Ramos (cell line): ENCODE measurements around the gene ELL2.

Experiments used
- in situ Hi-C: fragments of 300-500 bp; cut with MboI; formaldehyde crosslinking; loops from one replicate; pipeline ENCODE4 v1.14.3; 2022; ENCODE audit warnings: low sequenced_read_pairs; ENCODE audit not compliant: unreplicated experiment

The ELL2 gene

DNA sequence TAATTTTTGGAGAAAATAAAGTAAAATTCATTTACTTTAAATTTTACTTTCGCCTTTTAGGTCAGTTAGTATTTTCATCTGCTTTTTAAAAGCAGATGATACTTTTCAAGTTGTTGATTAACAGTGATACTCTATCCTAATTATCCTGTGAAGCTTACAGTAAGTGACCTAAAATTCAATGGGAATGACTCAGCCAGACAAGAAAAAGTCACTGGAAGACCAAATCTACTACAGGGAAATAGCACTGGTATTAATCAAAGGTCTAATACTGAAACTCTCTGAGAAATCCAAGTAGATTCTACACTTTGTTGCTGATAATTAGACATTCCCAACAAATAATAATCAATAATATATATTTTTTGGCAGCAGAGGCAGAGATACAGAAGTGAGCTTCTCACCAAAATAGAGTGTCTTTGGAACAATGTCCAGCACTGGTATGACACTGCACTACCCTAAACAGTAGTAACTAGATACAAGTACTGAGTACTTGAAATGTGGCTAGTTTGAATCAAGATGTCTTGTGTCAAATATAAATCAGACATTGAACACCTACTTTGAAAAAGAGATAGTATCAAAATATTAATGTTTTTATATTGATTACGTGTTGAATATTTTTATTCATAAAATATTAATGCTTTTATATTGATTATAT is 22.8 kb upstream of the ELL2 start:
- in situ Hi-C loops, result no loop called here

DNA sequence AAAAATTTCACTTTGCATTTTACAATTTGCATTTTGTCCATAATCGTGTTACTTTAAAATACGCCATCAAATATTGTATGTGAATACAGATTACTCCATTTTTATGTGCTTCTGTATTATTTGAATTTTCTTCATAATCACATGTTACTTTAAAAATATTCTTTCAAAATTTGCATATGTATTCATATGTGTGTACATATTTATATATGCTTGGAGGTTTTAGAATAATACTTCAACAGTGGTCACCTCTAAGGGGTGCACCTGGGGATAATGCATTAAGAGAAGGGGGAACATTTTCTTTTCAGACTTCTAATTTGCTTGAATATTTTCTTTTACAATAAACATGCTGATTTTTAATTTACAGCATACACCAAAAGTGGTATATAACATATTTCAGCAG is 21.9 kb upstream of the ELL2 start:
- in situ Hi-C loops, result no loop called here

DNA sequence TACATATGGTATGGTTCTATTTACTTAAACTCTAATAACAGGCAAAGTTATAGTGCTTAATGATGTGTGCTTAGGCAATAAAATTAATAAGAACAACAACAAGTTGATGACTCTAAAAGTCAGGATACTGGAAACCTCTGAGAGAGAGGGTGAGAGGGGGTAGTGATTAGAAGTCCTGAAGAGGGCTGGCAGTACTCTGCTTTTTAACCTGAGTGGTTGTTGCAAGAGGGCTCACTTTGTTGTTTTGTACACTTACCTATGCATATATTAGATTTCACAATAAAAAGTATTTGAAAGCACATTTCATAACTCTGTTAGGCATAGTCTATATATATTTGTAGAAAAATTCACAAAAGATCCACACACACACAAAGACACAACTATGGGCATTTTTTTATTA is 21.4 kb upstream of the ELL2 start:
- in situ Hi-C loops, result no loop called here

DNA sequence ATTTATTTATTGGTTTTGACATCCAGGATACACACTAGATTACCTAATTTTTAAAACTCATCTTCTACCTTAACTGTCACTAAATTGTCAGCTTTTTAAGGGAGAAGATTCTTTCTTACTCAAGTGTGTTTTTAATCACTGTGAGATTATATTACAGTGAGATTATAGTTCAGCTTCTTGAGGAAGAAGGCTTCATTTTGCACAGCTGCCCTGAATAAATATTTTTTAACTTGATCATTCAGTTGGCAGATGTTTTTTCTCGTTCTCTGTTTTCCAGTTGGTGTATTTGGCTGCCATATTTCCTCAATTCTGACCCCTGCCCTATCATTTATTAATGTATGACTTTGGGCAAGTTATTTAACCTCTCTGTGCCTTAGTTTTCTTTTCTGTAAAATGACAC is 15.0 kb upstream of the ELL2 start:
- in situ Hi-C loops, result no loop called here

DNA sequence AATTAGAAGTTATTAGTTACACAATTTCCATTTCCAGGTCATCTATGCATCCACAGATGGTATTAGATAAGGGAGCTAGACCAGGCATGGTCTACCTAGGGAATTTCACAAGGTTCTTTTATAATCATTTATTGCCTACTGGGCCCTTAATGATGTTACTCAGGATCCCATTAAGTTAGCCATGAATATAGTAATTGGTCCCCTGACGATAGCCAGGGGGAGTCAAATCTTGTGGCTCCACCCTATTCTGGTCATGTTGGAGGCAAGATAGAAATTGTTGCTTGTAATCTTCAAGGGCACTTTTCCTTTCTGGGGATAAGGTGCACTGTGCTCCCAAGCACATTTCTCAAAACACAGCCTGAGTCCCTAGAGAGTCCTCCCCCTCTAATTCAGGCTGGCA is 14.1 kb upstream of the ELL2 start:
- in situ Hi-C loops, result no loop called here

DNA sequence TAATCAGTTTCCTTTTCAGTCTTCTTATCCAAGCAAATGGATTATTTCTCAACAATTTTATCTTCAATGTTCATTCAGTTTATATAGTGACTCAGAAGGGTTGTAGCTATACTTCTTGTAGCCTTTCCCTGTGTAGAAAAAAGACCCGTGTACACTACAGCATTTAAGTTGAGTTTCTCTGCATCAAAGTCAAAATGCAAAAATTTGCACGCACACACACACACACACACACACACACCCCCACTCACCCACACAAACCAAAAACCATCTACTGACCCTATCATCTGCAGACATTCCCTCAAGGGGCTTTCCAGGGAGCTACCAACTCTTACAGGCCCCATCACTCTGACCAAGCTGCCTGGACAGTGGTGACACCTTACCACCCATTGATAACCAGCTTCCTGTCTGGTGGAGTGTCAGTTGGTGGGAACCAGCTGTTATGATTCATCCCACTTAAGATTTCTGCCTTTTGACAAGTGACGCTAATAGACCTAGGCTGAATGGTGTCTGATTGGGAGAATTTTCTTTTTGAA is 12.2 kb upstream of the ELL2 start:
- in situ Hi-C loops, result no loop called here

DNA sequence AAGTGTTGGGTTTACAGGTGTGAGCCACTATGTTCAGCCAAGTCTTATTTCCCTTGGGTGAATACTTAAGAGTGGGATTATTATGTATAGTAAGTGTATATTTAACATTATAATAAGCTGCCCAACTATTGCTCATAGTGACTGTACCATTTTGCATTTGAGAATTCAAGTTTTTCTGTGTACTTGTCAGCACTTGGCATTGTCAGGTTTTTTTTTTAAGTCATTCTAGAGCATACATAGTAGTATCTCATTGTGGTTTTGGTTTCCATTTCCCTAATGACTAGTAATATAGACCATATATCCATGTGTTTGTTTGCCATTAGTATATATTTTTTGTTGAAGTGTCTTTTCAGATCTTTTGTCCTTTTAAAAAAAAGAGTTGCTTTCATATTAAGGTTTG is 10.5 kb upstream of the ELL2 start:
- in situ Hi-C loops, result no loop called here

DNA sequence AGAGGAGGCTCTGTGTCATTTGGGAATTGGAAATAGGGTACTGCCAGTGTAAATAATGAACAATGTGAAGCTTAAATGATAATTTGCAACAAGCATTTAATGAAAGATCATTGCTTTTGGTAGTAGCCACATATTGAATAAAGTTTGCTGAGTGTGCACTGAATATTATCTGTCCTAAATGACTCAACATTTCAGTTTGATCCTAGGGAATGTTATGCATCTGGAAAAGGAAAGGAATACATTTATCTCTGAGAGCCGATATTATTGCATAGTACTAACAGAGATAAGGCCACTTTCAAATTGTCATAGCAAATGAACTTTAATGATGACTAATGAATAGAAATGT is 8.7 kb upstream of the ELL2 start:
- in situ Hi-C loops, result no loop called here

DNA sequence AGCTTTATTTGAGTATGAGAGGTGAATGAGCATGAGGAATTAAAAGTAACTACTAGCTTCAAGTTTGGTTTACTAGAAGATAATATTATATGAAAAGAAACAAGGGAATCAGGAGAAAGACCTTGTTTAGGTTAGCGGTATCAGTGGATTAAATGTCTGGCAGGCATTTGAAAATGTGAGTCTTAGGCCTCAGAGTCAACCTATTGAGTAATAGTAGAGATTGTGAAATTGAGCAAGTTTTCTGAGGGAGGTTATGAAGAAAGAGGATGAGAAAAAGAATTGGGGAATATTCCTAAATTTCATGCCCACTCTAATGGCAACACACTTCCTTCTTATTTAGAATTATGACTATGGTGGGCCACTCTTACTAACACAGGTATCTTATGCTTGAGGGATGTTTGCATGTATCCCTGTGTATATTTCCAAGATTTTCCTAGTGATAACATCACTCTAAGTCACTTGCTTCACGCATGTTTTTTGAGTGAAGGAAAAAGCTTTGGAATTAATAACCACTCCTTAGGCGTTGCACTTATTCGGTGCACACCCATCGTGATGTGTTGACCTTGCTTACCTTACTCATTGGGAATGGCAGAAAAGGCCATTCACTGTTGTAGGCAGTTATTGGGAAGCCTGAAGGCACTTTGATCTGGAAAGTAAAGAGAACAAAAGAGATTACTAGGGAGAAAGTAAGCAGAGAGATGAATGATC is 8.2 kb upstream of the ELL2 start:
- in situ Hi-C loops, result no loop called here

DNA sequence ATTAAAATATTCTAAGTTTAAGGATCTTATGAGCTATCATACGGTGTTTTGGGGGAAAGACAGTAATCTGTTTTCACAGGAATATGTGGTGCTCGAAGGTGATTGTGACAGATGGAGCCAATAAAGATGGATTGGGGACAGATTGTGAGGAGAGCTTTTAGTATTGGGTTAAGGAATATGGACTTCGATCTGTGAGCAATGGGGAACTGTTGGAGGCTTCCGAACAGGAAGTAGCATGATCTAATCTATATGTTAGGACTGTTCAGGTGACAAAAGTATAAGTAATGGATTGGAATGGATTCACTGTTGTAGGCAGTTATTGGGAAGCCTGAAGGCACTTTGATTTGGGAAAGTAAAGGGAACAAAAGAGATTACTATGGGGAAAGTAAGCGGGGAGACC is 7.4 kb upstream of the ELL2 start:
- in situ Hi-C loops, result no loop called here

DNA sequence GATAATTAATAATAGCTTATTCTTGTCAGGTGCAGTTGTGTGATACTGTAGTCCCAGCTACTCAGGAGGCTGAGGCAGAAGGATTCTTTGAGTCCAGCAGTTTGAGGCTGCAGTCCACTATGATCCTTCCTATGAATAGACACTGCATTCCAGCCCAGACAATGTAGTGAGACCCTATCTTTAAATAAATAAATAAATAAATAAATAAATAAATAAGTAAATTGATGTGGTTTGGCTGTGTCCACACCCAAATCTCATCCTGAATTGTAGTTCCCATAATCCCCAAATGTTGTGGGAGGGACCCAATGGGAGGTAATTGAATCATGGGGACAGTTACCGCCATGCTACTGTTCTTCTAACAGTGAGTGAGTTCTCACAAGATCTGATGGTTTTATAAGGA is 5.6 kb upstream of the ELL2 start:
- in situ Hi-C loops, result no loop called here

DNA sequence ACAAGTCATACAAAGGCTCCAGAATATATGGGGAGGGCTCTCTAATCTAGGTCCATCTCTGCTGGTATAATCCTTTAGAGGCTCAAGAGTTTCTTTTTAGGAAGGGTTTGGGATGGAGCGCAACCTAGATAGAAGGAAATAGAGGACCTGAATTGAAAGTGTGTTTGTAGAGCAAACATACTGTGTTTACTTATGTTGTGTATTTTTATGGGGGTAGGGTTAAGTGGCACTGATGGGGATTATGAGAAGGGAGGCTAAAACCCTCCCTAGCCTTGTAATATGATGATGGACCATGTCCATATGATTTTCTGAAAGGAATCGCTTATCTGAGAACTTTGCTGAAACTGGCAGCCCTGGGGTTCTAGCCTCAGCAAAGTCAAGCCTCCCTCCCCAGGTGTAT is 4.4 kb upstream of the ELL2 start:
- in situ Hi-C loops, result no loop called here

DNA sequence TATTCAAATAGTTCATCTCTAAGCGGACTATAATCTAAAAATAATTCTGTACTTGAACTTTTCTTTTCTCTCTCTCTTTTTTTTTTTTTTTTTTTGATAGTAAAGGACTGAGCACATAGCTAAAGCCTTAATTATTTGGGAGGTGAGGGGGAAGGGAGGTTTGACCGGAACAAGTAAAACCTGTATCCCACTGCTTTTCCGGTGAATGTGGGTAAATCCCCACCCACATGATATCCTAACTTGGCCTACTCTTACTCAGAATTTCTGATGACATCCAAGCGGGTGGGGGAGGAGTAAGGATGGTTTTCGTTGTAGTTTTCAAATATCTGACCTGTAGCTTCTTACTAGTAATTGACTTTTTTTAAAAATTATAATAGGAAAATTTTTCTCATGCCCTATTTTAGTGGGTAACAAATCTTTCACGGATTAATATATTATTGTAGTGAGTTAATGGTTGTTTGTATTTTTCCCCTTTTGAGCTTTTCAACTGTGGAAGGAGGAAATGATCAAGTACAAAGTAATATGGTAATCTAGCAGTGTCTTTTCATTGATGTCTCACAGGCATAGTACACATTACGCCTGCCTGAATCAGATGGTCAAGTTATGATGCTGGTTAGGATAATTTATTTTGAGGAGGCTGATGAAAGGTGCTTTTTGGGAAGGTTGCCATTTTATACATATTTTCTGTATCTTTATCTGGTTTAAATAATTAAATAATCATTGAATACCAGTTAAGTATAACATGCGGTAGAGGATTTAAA is 2.2 kb upstream of the ELL2 start:
- in situ Hi-C loops, result no loop called here

DNA sequence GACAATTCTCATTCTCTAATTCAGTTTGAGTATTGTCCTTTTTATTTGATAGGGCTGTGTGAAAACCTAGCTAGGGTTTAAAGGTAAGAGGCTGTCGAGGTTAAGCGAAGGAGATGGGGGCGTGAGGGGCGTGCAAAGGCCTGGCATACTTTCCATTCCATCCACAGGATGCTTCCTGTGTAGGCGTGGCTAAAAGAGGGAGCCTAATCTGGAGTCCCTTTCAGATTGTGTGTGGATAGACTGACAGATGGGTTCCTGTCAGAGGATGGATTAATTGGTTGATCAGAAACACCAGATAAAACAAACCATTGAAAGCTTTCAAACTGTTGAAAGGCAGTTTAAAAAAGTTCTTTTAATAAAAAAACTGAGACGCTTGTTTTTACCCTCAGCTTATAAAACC is 1.1 kb upstream of the ELL2 start:
- in situ Hi-C loops, result no loop called here

DNA sequence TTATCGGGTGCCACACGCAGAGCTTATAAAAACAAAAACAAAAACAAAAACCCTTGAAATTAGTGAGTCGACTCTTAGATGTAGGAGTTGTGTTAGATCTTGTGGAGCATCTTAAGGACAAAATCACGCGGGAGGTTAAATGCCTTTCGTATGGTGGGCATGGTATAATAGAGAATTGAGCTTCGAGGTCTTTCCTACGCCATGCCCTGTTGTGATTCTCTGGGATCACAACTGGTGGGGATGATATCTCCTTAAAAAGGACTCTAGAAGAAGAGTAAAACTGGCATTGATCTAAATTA is 773 bp upstream of the ELL2 start:
- in situ Hi-C loops, result no loop called here

DNA sequence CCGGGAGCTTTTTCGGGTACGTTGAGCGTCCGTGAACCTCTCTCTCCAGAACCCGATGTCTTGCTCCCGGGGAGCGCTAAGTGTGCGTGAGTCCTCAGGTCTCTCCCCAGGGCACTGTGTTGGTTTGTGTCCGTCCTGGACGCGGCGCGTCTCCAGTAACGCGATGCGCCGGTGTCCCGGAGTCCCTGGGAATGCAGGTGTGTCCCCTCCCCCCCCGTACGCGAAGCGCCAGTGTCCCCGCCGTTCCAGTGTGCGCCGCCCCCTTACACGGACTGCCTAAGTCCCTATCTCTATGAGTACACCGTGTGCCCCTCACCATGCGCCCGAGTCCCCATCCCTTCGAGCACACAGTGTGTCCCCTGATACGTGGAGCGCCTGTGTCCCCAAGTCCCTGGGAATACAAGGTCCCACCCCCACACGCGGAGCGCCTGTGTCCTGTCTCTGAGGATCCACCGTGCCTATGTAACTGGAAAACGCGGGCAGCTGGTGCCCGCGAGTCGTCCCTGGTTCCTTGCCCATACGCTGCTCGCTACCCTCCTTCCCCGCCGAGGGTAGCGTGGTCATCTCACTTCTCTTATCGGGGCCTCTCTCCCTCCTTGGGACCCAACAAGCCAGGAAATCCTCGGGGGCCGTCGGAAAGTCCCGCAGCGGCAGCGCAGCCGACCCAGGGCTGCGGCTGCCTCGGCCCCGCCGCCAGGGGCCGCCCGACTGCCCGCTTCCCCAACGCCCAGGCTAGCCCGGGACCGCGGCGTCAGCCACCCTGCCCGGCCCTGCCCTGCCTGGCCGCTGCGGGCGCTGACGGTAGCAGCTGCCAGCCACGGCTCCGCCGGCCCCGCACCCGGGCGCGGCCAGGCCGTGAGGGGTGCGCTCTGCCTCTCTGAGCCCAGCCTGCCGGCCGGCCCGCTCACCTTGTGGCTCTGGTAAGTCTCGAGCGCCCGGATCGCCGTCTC is 709 bp downstream of the ELL2 start:
- in situ Hi-C loops, result no loop called here

DNA sequence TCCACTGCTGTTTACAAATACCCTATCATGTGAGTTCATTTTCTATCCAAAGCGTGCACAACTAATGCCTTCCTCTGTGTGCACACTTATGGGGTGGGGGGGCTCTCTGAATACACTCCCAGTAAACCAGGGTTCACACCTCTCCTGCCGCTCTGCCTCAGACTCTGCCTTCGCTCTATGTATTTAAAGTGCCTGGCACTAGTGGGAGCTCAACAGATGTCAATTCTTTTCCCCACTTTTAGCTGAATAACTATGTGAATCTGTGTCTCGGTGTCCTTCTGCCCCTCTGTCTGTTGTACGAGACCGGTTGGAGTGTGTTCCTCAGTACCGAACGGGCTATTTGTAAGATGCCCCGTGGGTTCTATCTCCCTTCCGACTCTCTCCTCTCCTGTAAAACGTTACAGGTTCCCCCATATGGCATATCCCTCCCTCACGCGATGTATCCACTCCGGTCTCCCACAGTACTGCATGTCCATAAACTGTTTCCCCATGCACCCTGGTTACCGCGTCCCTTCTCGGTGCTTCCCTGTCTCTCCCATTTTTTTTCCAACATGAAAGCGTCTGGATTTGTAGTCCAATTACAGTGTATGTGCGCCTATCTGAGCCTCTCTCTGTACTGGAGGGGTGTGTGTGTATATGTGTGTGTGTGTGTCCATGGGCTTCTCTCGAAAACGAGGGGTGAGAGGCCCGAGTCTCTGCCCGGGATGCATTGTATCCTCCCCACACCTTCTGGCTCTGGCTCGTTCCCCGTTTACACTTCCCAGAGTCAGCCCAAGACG is 1.6 kb downstream of the ELL2 start:
- in situ Hi-C loops, result no loop called here

DNA sequence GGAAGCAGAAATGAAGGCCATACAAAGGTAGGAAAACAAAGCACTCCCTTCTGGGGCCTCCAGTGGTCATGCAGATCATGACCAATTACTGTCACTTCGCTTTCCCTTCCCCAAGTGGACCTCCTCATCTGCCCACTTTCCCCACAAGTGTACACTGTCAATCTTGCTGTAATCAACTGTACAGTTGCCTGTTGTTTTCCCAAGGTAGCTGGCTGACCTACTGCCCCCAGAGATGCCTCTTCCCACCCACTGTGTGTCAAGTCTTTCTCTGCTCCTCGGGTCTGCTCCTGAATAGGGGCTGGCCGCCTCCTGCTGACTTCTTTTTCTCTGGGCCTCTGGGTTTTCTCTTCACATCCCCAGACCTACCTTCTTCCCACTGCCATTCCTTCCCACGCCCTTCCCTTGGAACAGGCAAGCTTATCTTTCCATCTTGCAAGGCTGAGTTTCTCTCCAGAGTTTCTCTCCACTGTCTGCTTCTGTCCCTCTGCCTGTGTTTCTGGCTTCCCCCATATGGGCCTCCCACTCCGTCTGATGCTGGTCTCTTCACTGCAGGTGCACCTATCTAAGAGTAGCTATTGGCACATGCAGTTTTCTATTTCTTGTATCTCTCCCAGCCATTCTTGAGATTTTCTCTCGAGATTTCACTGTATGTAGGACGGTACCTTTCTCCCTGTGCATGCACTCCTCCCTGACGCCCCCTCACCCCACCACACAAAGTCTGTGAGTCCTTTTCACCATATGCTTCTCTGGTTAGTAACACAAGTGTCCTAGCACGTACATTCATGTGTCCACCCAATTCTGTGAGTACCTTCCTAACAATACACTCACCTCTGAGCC is 2.4 kb downstream of the ELL2 start:
- in situ Hi-C loops, result no loop called here
